Fibroblast of lung (primary cell): ENCODE measurements around the gene RNF14. TPM values are rescaled to one million over a fixed set of nuclear protein-coding genes. Genes with fewer than 3 reads are reported as not detected.

ENCODE experiments used
- DNase-seq, 2 donors: peaks; one replicate each; pipeline versions ENCODE4 v3.0.0 to v3.0.0-alpha.2; 2010; ENCODE audit warnings: low read depth in 2 of 2
- H2AFZ ChIP-seq: 2 replicates; pipeline ENCODE4 v1.5.1; 2012; ENCODE audit warnings: low read length, control low read depth, inconsistent platforms
- H3K27ac ChIP-seq: 2 replicates; pipeline ENCODE4 v1.5.1; 2011; ENCODE audit warnings: low read length, control low read depth; ENCODE audit not compliant: insufficient read depth
- H3K27me3 ChIP-seq: 2 replicates; pipeline ENCODE4 v1.5.1; 2011; ENCODE audit warnings: mild to moderate bottlenecking, low read length; ENCODE audit not compliant: control insufficient read depth, insufficient read depth
- H3K36me3 ChIP-seq: 2 replicates; pipeline ENCODE4 v1.5.1; 2011; ENCODE audit warnings: low read length; ENCODE audit not compliant: control insufficient read depth, insufficient read depth
- H3K4me1 ChIP-seq: 2 replicates; pipeline ENCODE4 v1.5.1; 2011; ENCODE audit warnings: low read length; ENCODE audit not compliant: control insufficient read depth, insufficient read depth; ENCODE audit errors: extremely low read depth
- H3K4me2 ChIP-seq: 2 replicates; pipeline ENCODE4 v1.5.1; 2011; ENCODE audit warnings: low read length, control low read depth; ENCODE audit not compliant: insufficient read depth; ENCODE audit errors: extremely low read depth
- H3K4me3 ChIP-seq, 4 experiments: fragments of 200-600 bp in 1 of 4; sonication (generic) in 1 of 4; replicated peaks in 1 of 4; 2 replicates each; pipeline ENCODE4 v1.5.1; 2011 to 2016; ENCODE audit warnings: low read length in 4 of 4, low read depth in 3 of 4, mild to moderate bottlenecking in 3 of 4, control low read depth in 2 of 4, inconsistent platforms in 1 of 4, mixed read lengths in 1 of 4; ENCODE audit not compliant: insufficient read depth in 1 of 4; ENCODE audit errors: control extremely low read depth in 1 of 4
- H3K79me2 ChIP-seq: 2 replicates; pipeline ENCODE4 v1.5.1; 2012; ENCODE audit warnings: mild to moderate bottlenecking, low read length, inconsistent platforms; ENCODE audit not compliant: control insufficient read depth, insufficient read depth
- H3K9ac ChIP-seq: 2 replicates; pipeline ENCODE4 v1.5.1; 2011; ENCODE audit warnings: mild to moderate bottlenecking, low read length, control low read depth; ENCODE audit not compliant: insufficient read depth
- H3K9me3 ChIP-seq: 2 replicates; pipeline ENCODE4 v1.5.1; 2012; ENCODE audit warnings: low read depth, low read length; ENCODE audit not compliant: control insufficient read depth, insufficient read depth
- H4K20me1 ChIP-seq: 2 replicates; pipeline ENCODE4 v1.5.1; 2011; ENCODE audit warnings: low read length; ENCODE audit not compliant: control insufficient read depth, insufficient read depth; ENCODE audit errors: extremely low read depth
- EZH2 ChIP-seq: IDR thresholded peaks from 2 replicates; pipeline ENCODE4 v1.5.1; 2012; ENCODE audit warnings: low read length, control low read depth, mild to moderate bottlenecking; ENCODE audit errors: missing control alignments
- polyA plus RNA-seq, 2 donors: library from polyadenylated mRNA; depleted of rRNA in 1 of 2; stranded (reverse) in 1 of 2; unstranded in 1 of 2; fragments of >200 nt; gene quantifications; 2 replicates each; pipeline ENCODE4 v1.2.1, GENCODE V29; 2011 to 2012; ENCODE audit warnings: missing spikeins in 1 of 2
- total RNA-seq: library from RNA; depleted of rRNA; stranded (reverse); fragments of >200 nt; gene quantifications from 2 replicates; pipeline ENCODE4 v1.2.1, GENCODE V29; 2014
- TF ChIP-seq, protein P1 (sequence below), 2 donors: IDR thresholded peaks in 1 of 2; conservative IDR thresholded peaks in 1 of 2; 1 replicate in 1 of 2; 2 replicates in 1 of 2; pipeline ENCODE4 v1.5.1; 2011 to 2012; ENCODE audit warnings: low read length in 2 of 2, control low read depth in 1 of 2, inconsistent platforms in 1 of 2, low read depth in 1 of 2, mild to moderate bottlenecking in 1 of 2

RNF14 gene
- total and polyA plus RNA-seq, 2 donors (not counting 1 experiment from before 2014, with no cell fraction given), result 62.9 to 65.3 TPM

DNA sequence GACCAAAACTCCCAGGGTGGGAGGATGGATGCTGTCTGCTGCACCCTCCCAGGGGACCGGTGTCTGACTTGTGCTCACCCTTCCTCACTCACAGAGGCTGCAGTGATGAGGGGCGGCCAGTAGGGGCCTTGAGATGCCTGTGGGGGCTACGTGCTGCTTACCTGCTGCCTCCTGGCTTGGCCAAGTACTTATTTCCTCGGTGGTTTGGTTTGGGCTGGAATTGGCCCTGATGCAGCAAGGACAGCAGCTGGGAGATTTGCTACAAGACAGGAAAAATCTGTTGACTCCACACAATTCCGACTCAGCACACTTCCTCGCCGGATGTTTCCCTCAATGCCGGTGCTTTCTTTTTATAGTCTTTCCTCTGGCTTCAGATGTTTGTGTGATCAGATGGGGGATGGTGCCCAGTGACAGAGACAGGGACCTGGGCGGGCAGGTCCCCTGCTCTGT is 17.5 kb upstream of the RNF14 start:
- no peaks in the 10 kb centered on the region for H4K20me1 ChIP-seq
- no peak for DNase-seq
- H3K79me2 ChIP-seq, result no peaks in the 10 kb centered on the region
- H3K4me2 ChIP-seq, result no peak overlapping the region
- no peak overlapping the region for H2AFZ ChIP-seq
- no peaks in the 10 kb centered on the region for H3K36me3 ChIP-seq
- no peaks in the 10 kb centered on the region for H3K9me3 ChIP-seq
- H3K9ac ChIP-seq, result no peak overlapping the region
- H3K27ac ChIP-seq, result no peak overlapping the region
- H3K27me3 ChIP-seq, result peaks cover 8% of the 10 kb centered on the region
- H3K4me3 ChIP-seq, result no peak overlapping the region
- no peaks in the 10 kb centered on the region for H3K4me1 ChIP-seq
- TF ChIP-seq, protein P1, sequence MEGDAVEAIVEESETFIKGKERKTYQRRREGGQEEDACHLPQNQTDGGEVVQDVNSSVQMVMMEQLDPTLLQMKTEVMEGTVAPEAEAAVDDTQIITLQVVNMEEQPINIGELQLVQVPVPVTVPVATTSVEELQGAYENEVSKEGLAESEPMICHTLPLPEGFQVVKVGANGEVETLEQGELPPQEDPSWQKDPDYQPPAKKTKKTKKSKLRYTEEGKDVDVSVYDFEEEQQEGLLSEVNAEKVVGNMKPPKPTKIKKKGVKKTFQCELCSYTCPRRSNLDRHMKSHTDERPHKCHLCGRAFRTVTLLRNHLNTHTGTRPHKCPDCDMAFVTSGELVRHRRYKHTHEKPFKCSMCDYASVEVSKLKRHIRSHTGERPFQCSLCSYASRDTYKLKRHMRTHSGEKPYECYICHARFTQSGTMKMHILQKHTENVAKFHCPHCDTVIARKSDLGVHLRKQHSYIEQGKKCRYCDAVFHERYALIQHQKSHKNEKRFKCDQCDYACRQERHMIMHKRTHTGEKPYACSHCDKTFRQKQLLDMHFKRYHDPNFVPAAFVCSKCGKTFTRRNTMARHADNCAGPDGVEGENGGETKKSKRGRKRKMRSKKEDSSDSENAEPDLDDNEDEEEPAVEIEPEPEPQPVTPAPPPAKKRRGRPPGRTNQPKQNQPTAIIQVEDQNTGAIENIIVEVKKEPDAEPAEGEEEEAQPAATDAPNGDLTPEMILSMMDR (conservative IDR thresholded peaks at IDR 0.05 in 1 of 2, IDR thresholded peaks at IDR 0.05 in 1 of 2; ENCODE audit: low read depth in 1 of 2, low read length in 2 of 2), result peak; percentile 21 to 47
- TF ChIP-seq EZH2, result no peak

- Histone ChIP-seq H3K27me3 (peaks cover 11% of the 10 kb centered on the region), H3K4me3 (no peak overlapping the region), H3K9me3 (no peaks in the 10 kb centered on the region), H3K4me1 (no peaks in the 10 kb centered on the region), H2AFZ (no peak overlapping the region), H3K9ac (no peak overlapping the region), H3K4me2 (no peak overlapping the region), H3K27ac (no peak overlapping the region), H3K36me3 (no peaks in the 10 kb centered on the region), H4K20me1 (no peaks in the 10 kb centered on the region), H3K79me2 (no peaks in the 10 kb centered on the region)
- DNase-seq, result no peak
- TF ChIP-seq, protein P1 (conservative IDR thresholded peaks at IDR 0.05 in 1 of 2, IDR thresholded peaks at IDR 0.05 in 1 of 2; ENCODE audit: low read depth in 1 of 2, low read length in 2 of 2), result no peak
- TF ChIP-seq EZH2, result no peak
Observed at GRCh38 chr5:141952020-141952419, 16.9 kb upstream of the RNF14 start.

DNA sequence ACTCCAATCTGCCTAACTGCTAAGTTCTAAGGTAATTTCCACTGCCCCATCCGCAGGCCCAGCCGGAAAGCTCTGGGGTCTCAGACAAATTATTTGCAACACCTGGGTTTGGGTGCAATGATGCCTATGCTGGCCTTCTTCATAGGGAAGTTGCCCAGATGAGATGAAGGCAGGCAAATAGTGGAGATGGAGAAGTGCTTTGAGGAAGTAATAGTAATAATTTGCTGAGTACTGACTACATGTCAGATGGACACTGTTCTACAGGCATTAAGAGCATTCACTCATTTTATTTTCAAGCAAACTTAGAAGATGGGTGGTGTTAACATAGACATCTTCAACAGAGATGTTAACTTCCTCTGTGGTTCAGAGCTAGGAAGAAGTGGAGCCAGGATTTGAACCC is 14.7 kb upstream of the RNF14 start:
- Histone ChIP-seq H3K4me1 (no peaks in the 10 kb centered on the region), H3K4me3 (no peak overlapping the region), H3K27me3 (peaks cover 11% of the 10 kb centered on the region), H3K9ac (no peak overlapping the region), H3K79me2 (no peaks in the 10 kb centered on the region), H3K36me3 (no peaks in the 10 kb centered on the region), H2AFZ (no peak overlapping the region), H4K20me1 (no peaks in the 10 kb centered on the region), H3K9me3 (no peaks in the 10 kb centered on the region), H3K4me2 (no peak overlapping the region), H3K27ac (no peak overlapping the region)
- TF ChIP-seq EZH2, result no peak
- TF ChIP-seq, protein P1 (conservative IDR thresholded peaks at IDR 0.05 in 1 of 2, IDR thresholded peaks at IDR 0.05 in 1 of 2; ENCODE audit: low read depth in 1 of 2, low read length in 2 of 2), result no peak
- DNase-seq, result no peak
